Calu3 (cell line): ENCODE measurements around the gene AKAP12. TPM values are rescaled to one million over a fixed set of nuclear protein-coding genes. Genes with fewer than 3 reads are reported as not detected.
A peak's percentile ranks its signal among the peaks of the same experiment; 100 is the strongest.

Experiments used
- BruUV-seq: library from RNA; stranded (reverse); fragments of 400-500 nt; replicated peaks from 2 replicates; lab custom pipeline; 2021; lab: Mats Ljungman, UMichigan
- CTCF ChIA-PET: fragments of 300-600 bp; sonication (Branson Sonifier 250); formaldehyde crosslinking; loops from one replicate; lab custom pipeline; 2022; ENCODE audit warnings: antibody characterized with exemption; lab: Charles Lee
- DNase-seq: peaks from one replicate; pipeline ENCODE4 v3.0.0; 2022
- H3K27ac Mint-ChIP-seq: one replicate; pipeline ENCODE4 v1.8.0; 2022; ENCODE audit warnings: mixed read lengths; ENCODE audit not compliant: unreplicated experiment
- H3K27me3 Mint-ChIP-seq: one replicate; pipeline ENCODE4 v1.8.0; 2022; ENCODE audit warnings: mixed read lengths; ENCODE audit not compliant: unreplicated experiment
- H3K36me3 Mint-ChIP-seq: one replicate; pipeline ENCODE4 v1.8.0; 2022; ENCODE audit warnings: mild to moderate bottlenecking, moderate library complexity, mixed read lengths; ENCODE audit not compliant: insufficient read depth, unreplicated experiment
- H3K4me1 Mint-ChIP-seq: one replicate; pipeline ENCODE4 v1.8.0; 2022; ENCODE audit warnings: mild to moderate bottlenecking, low read depth, mixed read lengths; ENCODE audit not compliant: unreplicated experiment
- H3K4me3 Mint-ChIP-seq: one replicate; pipeline ENCODE4 v1.8.0; 2022; ENCODE audit warnings: mild to moderate bottlenecking, low read depth, moderate library complexity, mixed read lengths; ENCODE audit not compliant: unreplicated experiment
- H3K9me3 Mint-ChIP-seq: one replicate; pipeline ENCODE4 v1.8.0; 2022; ENCODE audit warnings: low read depth, mixed read lengths; ENCODE audit not compliant: unreplicated experiment
- CTCF ChIP-seq: fragments of 200-600 bp; IDR thresholded peaks from one replicate; pipeline ENCODE4 v1.8.0; 2022; ENCODE audit warnings: antibody characterized with exemption; ENCODE audit not compliant: unreplicated experiment
- intact Hi-C: fragments of 100-400 bp; cut with micrococcal nuclease; formaldehyde crosslinking; loops from one replicate; pipeline ENCODE4 v1.10.0; 2022; ENCODE audit not compliant: unreplicated experiment
- total RNA-seq: library from RNA; stranded (reverse); gene quantifications from 2 replicates; pipeline ENCODE4 v1.2.3, GENCODE V29; 2022

Gene AKAP12
- total RNA-seq, 1 experiment from 2014 or later: 31.8 TPM

GRCh38 chr6:151242420-151242861 is 2.7 kb downstream of the AKAP12 start:
- no peak for DNase-seq
- intact Hi-C loops: no loop called here
- CTCF ChIA-PET: no interaction called here
- Mint-ChIP-seq H3K9me3 (no peaks in the 10 kb centered on the region), H3K27me3 (no peaks in the 10 kb centered on the region), H3K27ac (no peak overlapping the region), H3K4me3 (peak overlapping the region; percentile 35), H3K4me1 (peaks cover 11% of the 10 kb centered on the region), H3K36me3 (peaks cover 25% of the 10 kb centered on the region)
- TF ChIP-seq CTCF: no peak
- no TSS peak for BruUV-seq

- CTCF ChIA-PET: interaction anchor here (0.6 kb wide), 1 partner anchor 125 kb away, joined by 3 read pairs; no protein-coding TSS in a partner anchor
- intact Hi-C loops: no loop called here
- BruUV-seq: no TSS peak
- Mint-ChIP-seq H3K4me1 (peaks cover 11% of the 10 kb centered on the region), H3K27ac (no peak overlapping the region), H3K9me3 (no peaks in the 10 kb centered on the region), H3K27me3 (no peaks in the 10 kb centered on the region), H3K4me3 (no peak overlapping the region), H3K36me3 (peaks cover 25% of the 10 kb centered on the region)
- no peak for TF ChIP-seq CTCF
- no peak for DNase-seq
Measured at GRCh38 chr6:151243481-151243880, 3.7 kb downstream of the AKAP12 start.

- Mint-ChIP-seq H3K27ac (no peak overlapping the region), H3K9me3 (no peaks in the 10 kb centered on the region), H3K4me1 (peaks cover 5% of the 10 kb centered on the region), H3K27me3 (no peaks in the 10 kb centered on the region), H3K4me3 (no peak overlapping the region), H3K36me3 (no peaks in the 10 kb centered on the region)
- no peak for TF ChIP-seq CTCF
- CTCF ChIA-PET: no interaction called here
- DNase-seq: no peak
- no TSS peak for BruUV-seq
- intact Hi-C loops: no loop called here
Measured at GRCh38 chr6:151247490-151247889, 7.7 kb downstream of the AKAP12 start.

- CTCF ChIA-PET: interaction anchor here (0.8 kb wide), 1 partner anchor 47 kb away, joined by 8 read pairs; no protein-coding TSS in a partner anchor
- Mint-ChIP-seq H3K9me3 (no peaks in the 10 kb centered on the region), H3K4me3 (no peak overlapping the region), H3K4me1 (no peaks in the 10 kb centered on the region), H3K27ac (no peak overlapping the region), H3K27me3 (no peaks in the 10 kb centered on the region), H3K36me3 (no peaks in the 10 kb centered on the region)
- DNase-seq: no peak
- BruUV-seq: no TSS peak
- intact Hi-C loops: no loop called here
- no peak for TF ChIP-seq CTCF
Measured at GRCh38 chr6:151248295-151248694, 8.5 kb downstream of the AKAP12 start.
